Endothelial cell of umbilical vein (primary cell): ENCODE measurements around the gene FCGBP. TPM values are rescaled to one million over a fixed set of nuclear protein-coding genes. Genes with fewer than 3 reads are reported as not detected.

Source experiments
- BruUV-seq: library from RNA; stranded (reverse); fragments of 400-500 nt; replicated peaks from 2 replicates; lab custom pipeline; 2021; lab: Mats Ljungman, UMichigan
- CTCF ChIA-PET: fragments of 300-600, 350-600 bp; sonication (Branson Sonifier 250); formaldehyde crosslinking; loops from one replicate; lab custom pipeline; 2021; ENCODE audit warnings: antibody characterized with exemption, inconsistent platforms; lab: Charles Lee
- POLR2A ChIA-PET: fragments of 300-600, 350-600 bp; sonication (Branson Sonifier 250); formaldehyde crosslinking; loops from one replicate; lab custom pipeline; 2021; ENCODE audit warnings: antibody characterized with exemption, inconsistent platforms; lab: Charles Lee
- DNase-seq: peaks from one replicate; pipeline ENCODE4 v3.0.0-alpha.2; 2011; ENCODE audit warnings: low read depth, low spot score
- FAIRE-seq: peaks from 2 replicates; lab custom pipeline; 2011; peaks lifted over from hg19 to GRCh38; lab: Jason Lieb, UNC
- H2AFZ ChIP-seq: 2 replicates; pipeline ENCODE4 v1.6.0; 2012; ENCODE audit warnings: low read depth, low read length, control low read depth, inconsistent platforms
- H3K27ac ChIP-seq: 2 replicates; pipeline ENCODE4 v1.5.1; 2011; ENCODE audit warnings: low read depth, mild to moderate bottlenecking, control low read depth, low read length, moderate library complexity; ENCODE audit not compliant: insufficient read depth
- H3K27me3 ChIP-seq, 2 experiments: 2 replicates each; pipeline versions ENCODE4 v1.6.0 to v1.6.1; 2011; ENCODE audit warnings: low read length in 2 of 2, mixed read lengths in 1 of 2; ENCODE audit not compliant: control insufficient read depth in 2 of 2, insufficient read depth in 2 of 2
- H3K36me3 ChIP-seq, 2 experiments: 2 replicates in 1 of 2; 3 replicates in 1 of 2; pipeline ENCODE4 v1.5.1; 2011; ENCODE audit warnings: low read length in 2 of 2, mild to moderate bottlenecking in 1 of 2, moderate library complexity in 1 of 2; ENCODE audit not compliant: control insufficient read depth in 2 of 2, insufficient read depth in 2 of 2; ENCODE audit errors: extremely low read depth in 1 of 2
- H3K4me1 ChIP-seq: 3 replicates; pipeline ENCODE4 v1.5.1; 2011; ENCODE audit warnings: mild to moderate bottlenecking, low read length; ENCODE audit not compliant: control insufficient read depth, insufficient read depth; ENCODE audit errors: extremely low read depth
- H3K4me2 ChIP-seq: 2 replicates; pipeline ENCODE4 v1.6.1; 2011; ENCODE audit warnings: low read length, control low read depth, mixed read lengths; ENCODE audit not compliant: insufficient read depth
- H3K4me3 ChIP-seq, 3 experiments: fragments of 200-600 bp in 1 of 3; sonication (generic), shearing (Covaris generic) in 1 of 3; replicated peaks in 1 of 3; 2 replicates each; pipeline ENCODE4 v1.5.1; 2011 to 2016; ENCODE audit warnings: control low read depth in 3 of 3, low read length in 3 of 3, mild to moderate bottlenecking in 2 of 3, inconsistent platforms in 1 of 3, low read depth in 1 of 3, moderate library complexity in 1 of 3; ENCODE audit not compliant: insufficient read depth in 1 of 3
- H3K79me2 ChIP-seq: 2 replicates; pipeline ENCODE4 v1.6.0; 2012; ENCODE audit warnings: low read length, inconsistent platforms; ENCODE audit not compliant: control insufficient read depth, insufficient read depth
- H3K9ac ChIP-seq: replicated peaks from 2 replicates; pipeline ENCODE3; 2011; ENCODE audit warnings: low read length, control low read depth; ENCODE audit not compliant: insufficient read depth; ENCODE audit errors: extremely low read depth
- H3K9me1 ChIP-seq: replicated peaks from 3 replicates; pipeline ENCODE4 v1.6.0; 2011; ENCODE audit warnings: mild to moderate bottlenecking, low read length; ENCODE audit not compliant: control insufficient read depth, insufficient read depth; ENCODE audit errors: extremely low read depth
- H3K9me3 ChIP-seq: replicated peaks from 2 replicates; pipeline ENCODE4 v1.5.1; 2012; ENCODE audit warnings: low read length, inconsistent platforms; ENCODE audit not compliant: control insufficient read depth, insufficient read depth
- H4K20me1 ChIP-seq: replicated peaks from 2 replicates; pipeline ENCODE3; 2011; ENCODE audit warnings: mild to moderate bottlenecking, low read length; ENCODE audit not compliant: control insufficient read depth, insufficient read depth; ENCODE audit errors: extremely low read depth
- EZH2 ChIP-seq: IDR thresholded peaks from 2 replicates; pipeline ENCODE4 v1.6.1; 2012; ENCODE audit warnings: borderline replicate concordance, low read depth, mild to moderate bottlenecking, moderate library complexity, low read length, inconsistent platforms; ENCODE audit not compliant: severe bottlenecking
- FOS ChIP-seq: IDR thresholded peaks from 2 replicates; pipeline ENCODE4 v1.6.1; 2011; ENCODE audit warnings: mild to moderate bottlenecking, low read length, moderate library complexity, borderline replicate concordance; ENCODE audit not compliant: insufficient read depth
- GATA2 ChIP-seq: IDR thresholded peaks from 2 replicates; pipeline ENCODE4 v1.7.0; 2011; ENCODE audit warnings: low read depth, mild to moderate bottlenecking, moderate library complexity, mixed read lengths, low read length; ENCODE audit not compliant: insufficient read length, insufficient read depth
- JUN ChIP-seq: IDR thresholded peaks from 2 replicates; pipeline ENCODE4 v1.6.1; 2011; ENCODE audit warnings: borderline replicate concordance, low read depth; ENCODE audit not compliant: insufficient read length, insufficient read depth
- MYC ChIP-seq: IDR thresholded peaks from one replicate; pipeline ENCODE4 v1.6.1; 2011; ENCODE audit warnings: mild to moderate bottlenecking, low read depth, low read length
- POLR2A ChIP-seq: IDR thresholded peaks from 2 replicates; pipeline ENCODE4 v1.6.1; 2012; ENCODE audit warnings: low read depth, mild to moderate bottlenecking, control low read depth, low read length
- POLR2AphosphoS5 ChIP-seq: IDR thresholded peaks from 2 replicates; pipeline ENCODE4 v1.6.1; 2012; ENCODE audit warnings: low read depth, mild to moderate bottlenecking, control low read depth, low read length, moderate library complexity; ENCODE audit not compliant: insufficient read depth
- dilution Hi-C: fragments of 300-500 bp; cut with MboI; formaldehyde crosslinking; loops from one replicate; pipeline ENCODE4 v1.15.0; 2019; ENCODE audit warnings: low sequenced_read_pairs; ENCODE audit not compliant: extremely low pct_ligation_motif_present
- intact Hi-C: fragments of 100-400 bp; cut with micrococcal nuclease; formaldehyde crosslinking; loops from one replicate; pipeline ENCODE4 v1.10.0; 2022
- polyA plus RNA-seq, 4 experiments: library from polyadenylated mRNA; depleted of rRNA in 3 of 4; stranded (reverse) in 3 of 4; unstranded in 1 of 4; fragments of >200 nt; gene quantifications; 2 replicates each; pipeline versions ENCODE4 v1.2.1 to v1.2.3, GENCODE V29; 2011 to 2012; ENCODE audit warnings: missing spikeins in 1 of 4
- total RNA-seq: library from RNA; stranded (reverse); gene quantifications from 2 replicates; pipeline ENCODE4 v1.2.3, GENCODE V29; 2021
- TF ChIP-seq, protein P1 (sequence below): IDR thresholded peaks from 2 replicates; pipeline ENCODE4 v1.6.1; 2011; ENCODE audit not compliant: insufficient read depth, insufficient read length
- TF ChIP-seq, protein P2 (sequence below), 2 donors: IDR thresholded peaks; 1 replicate in 1 of 2; 2 replicates in 1 of 2; pipeline ENCODE4 v1.5.1; 2011; ENCODE audit warnings: low read length in 2 of 2, mild to moderate bottlenecking in 2 of 2, moderate library complexity in 2 of 2, control low read depth in 1 of 2, inconsistent platforms in 1 of 2, low read depth in 1 of 2; ENCODE audit not compliant: insufficient read depth in 1 of 2; ENCODE audit errors: extremely low read depth in 1 of 2

FCGBP gene
- total and polyA plus RNA-seq, 2 donors (not counting 3 experiments of a cell fraction or from before 2014, with no cell fraction given), result 0.01 TPM; not detected in 1

DNA sequence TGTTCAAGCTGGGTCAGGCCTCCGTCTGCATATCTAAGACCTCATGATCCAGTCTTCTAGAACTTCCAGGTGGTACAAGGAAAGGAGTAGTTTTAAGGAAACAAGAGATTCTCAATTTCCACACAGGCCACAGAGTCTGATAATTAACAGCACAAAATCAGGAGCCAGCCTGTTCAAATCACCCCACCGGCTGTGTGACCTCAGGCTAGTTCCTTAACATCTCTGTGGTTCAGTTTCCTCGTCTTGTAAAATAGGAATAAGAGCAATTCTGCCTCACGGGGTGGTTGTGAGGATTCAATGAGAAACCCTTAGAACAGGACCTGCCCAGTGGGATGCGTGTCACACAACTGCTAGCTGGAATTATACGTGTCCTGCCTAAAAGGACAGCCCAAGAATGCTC is 25.6 kb downstream of the FCGBP start:
- no peak overlapping the region for H3K4me2 ChIP-seq
- FAIRE-seq, result no peak
- ChIA-PET POLR2A (no interaction called here), CTCF (no interaction called here)
- H3K79me2 ChIP-seq, result no peaks in the 10 kb centered on the region
- no TSS peak for BruUV-seq
- H2AFZ ChIP-seq, result no peak overlapping the region
- no peaks in the 10 kb centered on the region for H3K36me3 ChIP-seq
- H3K27ac ChIP-seq, result no peak overlapping the region
- no peaks in the 10 kb centered on the region for H4K20me1 ChIP-seq
- H3K9me3 ChIP-seq, result no peaks in the 10 kb centered on the region
- TF ChIP-seq GATA2, result no peak
- TF ChIP-seq EZH2, result no peak
- TF ChIP-seq MYC, result no peak
- no peak for TF ChIP-seq JUN
- no peak for TF ChIP-seq FOS
- TF ChIP-seq, protein P1, sequence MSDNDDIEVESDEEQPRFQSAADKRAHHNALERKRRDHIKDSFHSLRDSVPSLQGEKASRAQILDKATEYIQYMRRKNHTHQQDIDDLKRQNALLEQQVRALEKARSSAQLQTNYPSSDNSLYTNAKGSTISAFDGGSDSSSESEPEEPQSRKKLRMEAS, result no peak
- TF ChIP-seq POLR2AphosphoS5, result no peak
- no peak for TF ChIP-seq POLR2A
- TF ChIP-seq, protein P2, sequence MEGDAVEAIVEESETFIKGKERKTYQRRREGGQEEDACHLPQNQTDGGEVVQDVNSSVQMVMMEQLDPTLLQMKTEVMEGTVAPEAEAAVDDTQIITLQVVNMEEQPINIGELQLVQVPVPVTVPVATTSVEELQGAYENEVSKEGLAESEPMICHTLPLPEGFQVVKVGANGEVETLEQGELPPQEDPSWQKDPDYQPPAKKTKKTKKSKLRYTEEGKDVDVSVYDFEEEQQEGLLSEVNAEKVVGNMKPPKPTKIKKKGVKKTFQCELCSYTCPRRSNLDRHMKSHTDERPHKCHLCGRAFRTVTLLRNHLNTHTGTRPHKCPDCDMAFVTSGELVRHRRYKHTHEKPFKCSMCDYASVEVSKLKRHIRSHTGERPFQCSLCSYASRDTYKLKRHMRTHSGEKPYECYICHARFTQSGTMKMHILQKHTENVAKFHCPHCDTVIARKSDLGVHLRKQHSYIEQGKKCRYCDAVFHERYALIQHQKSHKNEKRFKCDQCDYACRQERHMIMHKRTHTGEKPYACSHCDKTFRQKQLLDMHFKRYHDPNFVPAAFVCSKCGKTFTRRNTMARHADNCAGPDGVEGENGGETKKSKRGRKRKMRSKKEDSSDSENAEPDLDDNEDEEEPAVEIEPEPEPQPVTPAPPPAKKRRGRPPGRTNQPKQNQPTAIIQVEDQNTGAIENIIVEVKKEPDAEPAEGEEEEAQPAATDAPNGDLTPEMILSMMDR (IDR thresholded peaks at IDR 0.05; ENCODE audit: extremely low read depth in 1 of 2, insufficient read depth in 1 of 2, low read depth in 1 of 2, low read length in 2 of 2), result no peak
- intact Hi-C loops, result no loop called here
- H3K4me1 ChIP-seq, result no peaks in the 10 kb centered on the region
- no peak overlapping the region for H3K9ac ChIP-seq
- H3K9me1 ChIP-seq, result no peaks in the 10 kb centered on the region
- dilution Hi-C loops, result no loop called here
- DNase-seq, result no peak
- H3K4me3 ChIP-seq, result no peak overlapping the region
- no peaks in the 10 kb centered on the region for H3K27me3 ChIP-seq
